ENCODE results near the gene HAUS7.

HAUS7 gene

GRCh38 chrX:153477364-153477857, 7.0 kb upstream of the HAUS7 start:
- Histone ChIP-seq H3K36me3 (ENCODE audit: insufficient read depth, low read length) (no peaks in the 10 kb centered on the region), H3K9ac (ENCODE audit: insufficient read length) (no peak overlapping the region), H3K4me3 (peak overlapping the region; percentile 52), H3K9me3 (ENCODE audit: low read depth, low read length) (no peaks in the 10 kb centered on the region), H3K27ac (peak overlapping the region; percentile 90)
- DNase-seq (ENCODE audit: low read depth, low spot score), result no peak
- TF ChIP-seq EZH2 (IDR thresholded peaks at IDR 0.05) (no peak), FOXP2 (optimal IDR thresholded peaks at IDR 0.05; ENCODE audit: control extremely low read depth, extremely low read length, insufficient read depth) (no peak), POLR2AphosphoS5 (IDR thresholded peaks at IDR 0.05; ENCODE audit: borderline replicate concordance, low read depth, low read length) (no peak)

DNA sequence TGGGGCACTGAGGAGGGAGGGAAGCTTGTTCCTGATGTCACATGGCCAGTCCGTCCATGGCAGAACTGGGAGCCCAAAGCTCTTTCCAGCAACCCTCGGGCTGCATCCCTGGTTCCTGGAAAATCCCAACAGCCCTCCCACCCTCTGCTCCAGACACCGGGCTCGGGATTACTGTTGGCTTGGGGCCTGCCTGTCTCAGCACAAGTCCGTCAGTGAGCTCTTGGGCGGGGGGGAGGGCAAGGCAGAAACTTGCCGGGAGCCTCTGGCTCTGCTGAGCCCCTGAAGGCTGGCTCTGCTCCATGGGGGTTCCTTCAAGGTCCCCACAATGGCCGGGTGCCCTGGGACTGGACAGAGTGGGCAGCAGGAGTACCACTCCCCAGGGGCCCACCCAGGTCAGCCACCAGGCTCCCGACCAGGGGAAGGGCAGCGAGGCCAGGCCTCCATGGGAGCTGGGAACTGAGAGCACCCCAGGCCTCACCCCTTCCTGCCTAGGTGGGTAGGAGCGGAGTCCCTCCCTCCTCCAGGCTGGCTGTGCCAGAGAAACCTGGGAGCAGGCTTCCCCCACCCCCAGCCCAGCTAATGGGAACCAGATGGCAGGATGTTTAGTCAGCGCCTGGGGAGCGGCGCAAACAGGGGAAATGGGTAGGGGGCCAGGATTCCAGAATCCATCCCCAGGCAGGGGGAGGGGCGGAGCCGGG, 6.4 kb upstream of the HAUS7 start:
- TF ChIP-seq EZH2 (IDR thresholded peaks at IDR 0.05), result no peak
- peak; percentile 48 for TF ChIP-seq POLR2AphosphoS5 (IDR thresholded peaks at IDR 0.05; ENCODE audit: borderline replicate concordance, low read depth, low read length)
- TF ChIP-seq FOXP2 (optimal IDR thresholded peaks at IDR 0.05; ENCODE audit: control extremely low read depth, extremely low read length, insufficient read depth), result peak; percentile 7
- peak overlapping the region; percentile 90 for H3K27ac ChIP-seq
- no peak for DNase-seq (ENCODE audit: low read depth, low spot score)
- H3K36me3 ChIP-seq (ENCODE audit: insufficient read depth, low read length), result no peaks in the 10 kb centered on the region
- H3K4me3 ChIP-seq, result peak overlapping the region; percentile 52
- H3K9me3 ChIP-seq (ENCODE audit: low read depth, low read length), result no peaks in the 10 kb centered on the region
- no peak overlapping the region for H3K9ac ChIP-seq (ENCODE audit: insufficient read length)

DNA sequence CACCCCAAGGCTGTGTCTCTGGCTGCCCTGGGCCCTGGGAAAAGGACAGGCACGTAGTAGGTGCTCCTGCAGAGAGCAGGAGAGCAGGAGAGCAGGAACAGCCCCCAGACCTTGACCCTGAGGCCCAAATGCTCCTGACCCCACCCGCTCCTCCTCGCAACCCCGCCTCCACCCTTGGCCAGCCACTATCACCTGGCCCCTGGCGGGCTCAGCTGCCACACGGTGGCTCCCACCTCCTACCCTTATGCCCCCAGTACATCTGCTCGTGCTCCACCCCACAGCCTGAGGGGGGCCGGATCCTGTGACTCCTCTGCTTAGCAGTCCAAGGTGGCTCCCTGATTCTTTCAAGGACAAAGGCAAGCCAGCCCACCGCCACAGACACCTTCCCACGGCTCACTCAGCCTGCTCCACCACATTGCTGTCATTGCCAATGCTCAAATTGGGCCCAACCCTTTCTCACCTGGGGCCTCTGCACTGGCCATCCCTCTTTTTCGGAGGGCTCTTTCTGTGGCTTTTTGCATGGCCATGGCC, 5.4 kb upstream of the HAUS7 start:
- no peak for DNase-seq (ENCODE audit: low read depth, low spot score)
- H3K9me3 ChIP-seq (ENCODE audit: low read depth, low read length), result no peaks in the 10 kb centered on the region
- TF ChIP-seq FOXP2 (optimal IDR thresholded peaks at IDR 0.05; ENCODE audit: control extremely low read depth, extremely low read length, insufficient read depth), result no peak
- no peak for TF ChIP-seq POLR2AphosphoS5 (IDR thresholded peaks at IDR 0.05; ENCODE audit: borderline replicate concordance, low read depth, low read length)
- no peak for TF ChIP-seq EZH2 (IDR thresholded peaks at IDR 0.05)
- H3K36me3 ChIP-seq (ENCODE audit: insufficient read depth, low read length), result no peaks in the 10 kb centered on the region
- no peak overlapping the region for H3K4me3 ChIP-seq
- H3K27ac ChIP-seq, result peak overlapping the region; percentile 90
- H3K9ac ChIP-seq (ENCODE audit: insufficient read length), result no peak overlapping the region

GRCh38 chrX:153475271-153475670, 4.9 kb upstream of the HAUS7 start:
- TF ChIP-seq FOXP2 (optimal IDR thresholded peaks at IDR 0.05; ENCODE audit: control extremely low read depth, extremely low read length, insufficient read depth) (no peak), POLR2AphosphoS5 (IDR thresholded peaks at IDR 0.05; ENCODE audit: borderline replicate concordance, low read depth, low read length) (no peak), EZH2 (IDR thresholded peaks at IDR 0.05) (no peak)
- Histone ChIP-seq H3K9ac (ENCODE audit: insufficient read length) (no peak overlapping the region), H3K4me3 (no peak overlapping the region), H3K36me3 (ENCODE audit: insufficient read depth, low read length) (no peaks in the 10 kb centered on the region), H3K27ac (peak overlapping the region; percentile 90), H3K9me3 (ENCODE audit: low read depth, low read length) (no peaks in the 10 kb centered on the region)
- peak; percentile 53 for DNase-seq (ENCODE audit: low read depth, low spot score)

- Histone ChIP-seq H3K4me3 (no peak overlapping the region), H3K27ac (peak overlapping the region; percentile 90)
- DNase-seq (ENCODE audit: low read depth, low spot score), result no peak
Measured at GRCh38 chrX:153474718-153475117, 4.3 kb upstream of the HAUS7 start.

DNA sequence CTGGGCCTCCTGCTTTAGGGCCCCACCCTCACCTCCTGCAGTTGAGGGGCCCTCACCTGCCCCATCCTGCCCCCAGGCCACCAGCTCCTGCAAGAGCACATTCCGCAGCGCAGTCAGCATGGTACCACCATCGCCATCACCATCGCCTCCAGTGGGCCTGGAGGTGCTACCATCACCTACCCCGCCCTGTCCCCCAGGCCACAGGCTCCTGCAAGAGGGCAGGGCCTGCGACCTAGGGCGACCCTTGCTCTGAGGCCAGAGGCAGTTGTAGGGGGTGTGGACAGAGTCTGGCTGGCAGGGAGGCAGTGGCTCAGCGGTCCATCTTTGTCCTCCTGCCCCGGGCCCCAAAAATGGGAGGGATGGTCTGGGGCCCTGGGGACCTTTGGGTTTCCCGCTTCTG, 3.9 kb upstream of the HAUS7 start:
- no peak overlapping the region for H3K9ac ChIP-seq (ENCODE audit: insufficient read length)
- no peak overlapping the region for H3K4me3 ChIP-seq
- no peak for DNase-seq (ENCODE audit: low read depth, low spot score)
- H3K36me3 ChIP-seq (ENCODE audit: insufficient read depth, low read length), result no peaks in the 10 kb centered on the region
- TF ChIP-seq POLR2AphosphoS5 (IDR thresholded peaks at IDR 0.05; ENCODE audit: borderline replicate concordance, low read depth, low read length) (no peak), EZH2 (IDR thresholded peaks at IDR 0.05) (no peak)
- no peaks in the 10 kb centered on the region for H3K9me3 ChIP-seq (ENCODE audit: low read depth, low read length)
- H3K27ac ChIP-seq, result no peak overlapping the region

More at GRCh38 chrX:153474718-153475117, 4.3 kb upstream of the HAUS7 start:
- no peak overlapping the region for H3K9ac ChIP-seq (ENCODE audit: insufficient read length)
- H3K9me3 ChIP-seq (ENCODE audit: low read depth, low read length), result no peaks in the 10 kb centered on the region
- TF ChIP-seq EZH2 (IDR thresholded peaks at IDR 0.05) (no peak), POLR2AphosphoS5 (IDR thresholded peaks at IDR 0.05; ENCODE audit: borderline replicate concordance, low read depth, low read length) (no peak), FOXP2 (optimal IDR thresholded peaks at IDR 0.05; ENCODE audit: control extremely low read depth, extremely low read length, insufficient read depth) (no peak)
- H3K36me3 ChIP-seq (ENCODE audit: insufficient read depth, low read length), result no peaks in the 10 kb centered on the region

GRCh38 chrX:153473126-153473525, 2.8 kb upstream of the HAUS7 start:
- Histone ChIP-seq H3K4me3 (no peak overlapping the region), H3K36me3 (ENCODE audit: insufficient read depth, low read length) (no peaks in the 10 kb centered on the region), H3K27ac (no peak overlapping the region), H3K9ac (ENCODE audit: insufficient read length) (no peak overlapping the region), H3K9me3 (ENCODE audit: low read depth, low read length) (no peaks in the 10 kb centered on the region)
- TF ChIP-seq EZH2 (IDR thresholded peaks at IDR 0.05) (no peak), FOXP2 (optimal IDR thresholded peaks at IDR 0.05; ENCODE audit: control extremely low read depth, extremely low read length, insufficient read depth) (no peak), POLR2AphosphoS5 (IDR thresholded peaks at IDR 0.05; ENCODE audit: borderline replicate concordance, low read depth, low read length) (no peak)
- no peak for DNase-seq (ENCODE audit: low read depth, low spot score)

DNA sequence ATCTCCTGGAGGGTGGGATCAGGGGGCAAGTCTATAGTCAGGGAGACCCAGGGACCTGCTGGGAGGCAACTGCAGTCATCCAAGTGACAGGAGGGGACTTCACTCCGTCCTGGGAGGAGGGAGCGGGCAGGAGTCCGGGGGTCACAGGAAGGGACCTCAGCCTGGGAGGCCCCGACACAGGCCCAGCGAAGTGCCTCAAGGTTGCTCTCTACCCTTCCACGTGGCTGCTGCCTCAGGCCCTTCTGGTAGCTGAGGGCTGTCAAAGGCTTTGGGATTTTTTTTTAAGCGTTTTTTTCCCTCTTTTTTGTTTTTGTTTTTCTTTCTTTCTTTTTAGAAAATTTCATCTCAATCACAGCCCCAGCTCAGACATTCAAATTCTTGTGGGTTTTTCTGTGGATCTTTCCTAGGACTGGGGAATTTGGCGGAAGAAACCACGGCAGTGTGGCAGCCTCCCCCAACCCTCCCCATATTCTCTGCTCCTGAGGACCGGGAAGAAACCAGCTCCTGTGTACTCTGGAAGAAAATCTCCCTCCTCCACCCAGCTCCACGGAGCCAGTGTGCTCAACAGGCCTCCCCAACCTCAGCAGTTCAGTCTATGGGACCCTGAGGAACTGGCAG, 1.4 kb upstream of the HAUS7 start:
- no peak overlapping the region for H3K4me3 ChIP-seq
- H3K9me3 ChIP-seq (ENCODE audit: low read depth, low read length), result no peaks in the 10 kb centered on the region
- peak overlapping the region; percentile 91 for H3K27ac ChIP-seq
- peak overlapping the region; percentile 37 for H3K9ac ChIP-seq (ENCODE audit: insufficient read length)
- no peaks in the 10 kb centered on the region for H3K36me3 ChIP-seq (ENCODE audit: insufficient read depth, low read length)
- DNase-seq (ENCODE audit: low read depth, low spot score), result no peak
- TF ChIP-seq EZH2 (IDR thresholded peaks at IDR 0.05), result no peak
- no peak for TF ChIP-seq FOXP2 (optimal IDR thresholded peaks at IDR 0.05; ENCODE audit: control extremely low read depth, extremely low read length, insufficient read depth)
- TF ChIP-seq POLR2AphosphoS5 (IDR thresholded peaks at IDR 0.05; ENCODE audit: borderline replicate concordance, low read depth, low read length), result no peak

Measured in SK-N-MC (cell line).